HL-60 (cell line): Measurements from ENCODE around the gene ST6GAL1.

Experiments
- DNase-seq, 2 experiments: peaks; one replicate each; pipeline ENCODE4 v3.0.0-alpha.2; 2010 to 2020; ENCODE audit warnings: low read depth in 1 of 2, low spot score in 1 of 2
- H3K27ac ChIP-seq: fragments of 250-450 bp; sonication (Bioruptor Pico); replicated peaks from 2 replicates; pipeline ENCODE4 v1.5.1; 2020; ENCODE audit warnings: mild to moderate bottlenecking, moderate library complexity
- H3K27me3 ChIP-seq: fragments of 250-450 bp; sonication (Bioruptor Pico); 2 replicates; pipeline ENCODE4 v1.5.1; 2021; ENCODE audit warnings: mild to moderate bottlenecking, moderate library complexity; ENCODE audit not compliant: insufficient read depth, poor library complexity, severe bottlenecking
- H3K4me3 ChIP-seq: replicated peaks from 2 replicates; pipeline ENCODE4 v1.5.1; 2011; ENCODE audit warnings: mild to moderate bottlenecking, control low read depth, low read length; ENCODE audit not compliant: insufficient read depth
- CTCF ChIP-seq: IDR thresholded peaks from one replicate; pipeline ENCODE4 v1.5.1; 2011; ENCODE audit warnings: low read length, control low read depth, inconsistent platforms; ENCODE audit not compliant: insufficient read depth
- GABPA ChIP-seq: IDR thresholded peaks from 2 replicates; pipeline ENCODE4 v1.6.1; 2012; ENCODE audit warnings: low read depth
- POLR2AphosphoS5 ChIP-seq: IDR thresholded peaks from 2 replicates; pipeline ENCODE4 v1.6.1; 2012; ENCODE audit warnings: low read depth
- REST ChIP-seq: IDR thresholded peaks from 2 replicates; pipeline ENCODE4 v1.6.1; 2012; ENCODE audit warnings: low read depth; ENCODE audit not compliant: insufficient replicate concordance
- SPI1 ChIP-seq: IDR thresholded peaks from 2 replicates; pipeline ENCODE4 v1.6.1; 2012; ENCODE audit warnings: low read depth, mild to moderate bottlenecking, borderline replicate concordance

Gene ST6GAL1

GRCh38 chr3:186939536-186939935 lies 9.2 kb downstream of the ST6GAL1 start:
- no peak for DNase-seq
- Histone ChIP-seq H3K27me3 (no peaks in the 10 kb centered on the region), H3K4me3 (no peak overlapping the region), H3K27ac (no peak overlapping the region)
- TF ChIP-seq SPI1 = no peak

GRCh38 chr3:186940967-186941366 lies 10.6 kb downstream of the ST6GAL1 start:
- no peak for TF ChIP-seq POLR2AphosphoS5
- TF ChIP-seq CTCF = no peak
- TF ChIP-seq REST = no peak
- no peak for TF ChIP-seq SPI1
- TF ChIP-seq GABPA = no peak
- Histone ChIP-seq H3K27ac (no peak overlapping the region), H3K4me3 (no peak overlapping the region), H3K27me3 (no peaks in the 10 kb centered on the region)
- no peak for DNase-seq

GRCh38 chr3:186942168-186942567 lies 11.8 kb downstream of the ST6GAL1 start:
- no peak overlapping the region for H3K4me3 ChIP-seq
- TF ChIP-seq SPI1 = no peak
- TF ChIP-seq CTCF = no peak
- TF ChIP-seq POLR2AphosphoS5 = no peak
- no peak for TF ChIP-seq GABPA
- TF ChIP-seq REST = no peak
- no peak for DNase-seq
- H3K27me3 ChIP-seq = no peaks in the 10 kb centered on the region
- H3K27ac ChIP-seq = no peak overlapping the region

- TF ChIP-seq POLR2AphosphoS5 = no peak
- TF ChIP-seq REST = no peak
- TF ChIP-seq CTCF = no peak
- no peak for TF ChIP-seq GABPA
- no peak for TF ChIP-seq SPI1
- H3K27ac ChIP-seq = no peak overlapping the region
Measured at GRCh38 chr3:186945255-186945823, 15.0 kb downstream of the ST6GAL1 start.

More at GRCh38 chr3:186945255-186945823, 15.0 kb downstream of the ST6GAL1 start:
- Histone ChIP-seq H3K27me3 (no peaks in the 10 kb centered on the region), H3K4me3 (no peak overlapping the region)
- DNase-seq = no peak
